ENCODE data around the gene HECW1.

GRCh38 chr7:43192806-43193460, 80.5 kb downstream of the HECW1 start:
- TF ChIP-seq, protein P1, sequence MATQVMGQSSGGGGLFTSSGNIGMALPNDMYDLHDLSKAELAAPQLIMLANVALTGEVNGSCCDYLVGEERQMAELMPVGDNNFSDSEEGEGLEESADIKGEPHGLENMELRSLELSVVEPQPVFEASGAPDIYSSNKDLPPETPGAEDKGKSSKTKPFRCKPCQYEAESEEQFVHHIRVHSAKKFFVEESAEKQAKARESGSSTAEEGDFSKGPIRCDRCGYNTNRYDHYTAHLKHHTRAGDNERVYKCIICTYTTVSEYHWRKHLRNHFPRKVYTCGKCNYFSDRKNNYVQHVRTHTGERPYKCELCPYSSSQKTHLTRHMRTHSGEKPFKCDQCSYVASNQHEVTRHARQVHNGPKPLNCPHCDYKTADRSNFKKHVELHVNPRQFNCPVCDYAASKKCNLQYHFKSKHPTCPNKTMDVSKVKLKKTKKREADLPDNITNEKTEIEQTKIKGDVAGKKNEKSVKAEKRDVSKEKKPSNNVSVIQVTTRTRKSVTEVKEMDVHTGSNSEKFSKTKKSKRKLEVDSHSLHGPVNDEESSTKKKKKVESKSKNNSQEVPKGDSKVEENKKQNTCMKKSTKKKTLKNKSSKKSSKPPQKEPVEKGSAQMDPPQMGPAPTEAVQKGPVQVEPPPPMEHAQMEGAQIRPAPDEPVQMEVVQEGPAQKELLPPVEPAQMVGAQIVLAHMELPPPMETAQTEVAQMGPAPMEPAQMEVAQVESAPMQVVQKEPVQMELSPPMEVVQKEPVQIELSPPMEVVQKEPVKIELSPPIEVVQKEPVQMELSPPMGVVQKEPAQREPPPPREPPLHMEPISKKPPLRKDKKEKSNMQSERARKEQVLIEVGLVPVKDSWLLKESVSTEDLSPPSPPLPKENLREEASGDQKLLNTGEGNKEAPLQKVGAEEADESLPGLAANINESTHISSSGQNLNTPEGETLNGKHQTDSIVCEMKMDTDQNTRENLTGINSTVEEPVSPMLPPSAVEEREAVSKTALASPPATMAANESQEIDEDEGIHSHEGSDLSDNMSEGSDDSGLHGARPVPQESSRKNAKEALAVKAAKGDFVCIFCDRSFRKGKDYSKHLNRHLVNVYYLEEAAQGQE (IDR thresholded peaks at IDR 0.05; ENCODE audit: low read depth), result no peak
- TF ChIP-seq TEAD4 (IDR thresholded peaks at IDR 0.05) (no peak), YY1 (IDR thresholded peaks at IDR 0.05; ENCODE audit: low read depth) (no peak), RAD21 (IDR thresholded peaks at IDR 0.05; ENCODE audit: low read depth) (no peak), EP300 (IDR thresholded peaks at IDR 0.05; ENCODE audit: borderline replicate concordance) (no peak), CEBPB (IDR thresholded peaks at IDR 0.05) (no peak), ZBTB7A (IDR thresholded peaks at IDR 0.05; ENCODE audit: low read depth) (no peak), CREB1 (IDR thresholded peaks at IDR 0.05; ENCODE audit: low read depth) (no peak), TAF1 (IDR thresholded peaks at IDR 0.05; ENCODE audit: low read depth) (no peak), TCF12 (IDR thresholded peaks at IDR 0.05; ENCODE audit: low read depth) (no peak), EGR1 (IDR thresholded peaks at IDR 0.05) (no peak), FOXM1 (IDR thresholded peaks at IDR 0.05; ENCODE audit: borderline replicate concordance, low read depth) (no peak)
- TF ChIP-seq, protein P2, sequence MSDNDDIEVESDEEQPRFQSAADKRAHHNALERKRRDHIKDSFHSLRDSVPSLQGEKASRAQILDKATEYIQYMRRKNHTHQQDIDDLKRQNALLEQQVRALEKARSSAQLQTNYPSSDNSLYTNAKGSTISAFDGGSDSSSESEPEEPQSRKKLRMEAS (IDR thresholded peaks at IDR 0.05), result no peak
